PC-9 (cell line): ENCODE data around the gene CTU1. TPM values are rescaled to one million over a fixed set of nuclear protein-coding genes. Genes with fewer than 3 reads are reported as not detected.

Source experiments
- BruUV-seq: library from RNA; stranded (reverse); fragments of 400-500 nt; replicated peaks from 2 replicates; lab custom pipeline; 2021; lab: Mats Ljungman, UMichigan
- CTCF ChIA-PET: fragments of 300-600 bp; sonication (Branson Sonifier 250); formaldehyde crosslinking; loops from one replicate; lab custom pipeline; 2022; ENCODE audit warnings: antibody characterized with exemption; lab: Charles Lee
- POLR2A ChIA-PET: fragments of 300-600 bp; sonication (Branson Sonifier 250); formaldehyde crosslinking; loops from one replicate; lab custom pipeline; 2022; ENCODE audit warnings: antibody characterized with exemption; ENCODE audit not compliant: unreplicated experiment; lab: Charles Lee
- DNase-seq, 2 experiments: peaks; one replicate each; pipeline versions ENCODE4 v3.0.0 to v3.0.0-alpha.2; 2015 to 2022; ENCODE audit warnings: mixed read lengths in 1 of 2
- H2AFZ ChIP-seq: fragments of 200-600 bp; sonication (generic); 2 replicates; pipeline ENCODE4 v1.8.1; 2017; ENCODE audit warnings: antibody characterized with exemption
- H3F3A ChIP-seq: fragments of 200-600 bp; sonication (generic); 2 replicates; pipeline ENCODE4 v1.8.1; 2017; ENCODE audit warnings: antibody characterized with exemption, mild to moderate bottlenecking, low read depth; ENCODE audit not compliant: insufficient read depth
- H3K27ac ChIP-seq: fragments of 200-600 bp; sonication (generic); 2 replicates; pipeline ENCODE4 v1.6.1; 2016; ENCODE audit warnings: mixed run types
- H3K27me3 ChIP-seq: fragments of 200-600 bp; sonication (generic); 2 replicates; pipeline ENCODE4 v1.6.1; 2016; ENCODE audit warnings: low read depth, mixed run types; ENCODE audit not compliant: insufficient read depth
- H3K36me3 ChIP-seq: fragments of 200-600 bp; sonication (generic); 2 replicates; pipeline ENCODE4 v1.6.1; 2016; ENCODE audit warnings: low read depth, mixed run types
- H3K4me1 ChIP-seq: fragments of 200-600 bp; sonication (generic); replicated peaks from 2 replicates; pipeline ENCODE4 v1.6.1; 2016; ENCODE audit warnings: mixed run types; ENCODE audit not compliant: insufficient read depth
- H3K4me2 ChIP-seq: fragments of 200-600 bp; sonication (generic); 2 replicates; pipeline ENCODE4 v1.6.1; 2017; ENCODE audit warnings: mixed run types
- H3K4me3 ChIP-seq: fragments of 200-600 bp; sonication (generic); 2 replicates; pipeline ENCODE4 v1.6.1; 2016; ENCODE audit warnings: mixed run types
- H3K79me2 ChIP-seq: fragments of 200-600 bp; sonication (generic); 2 replicates; pipeline ENCODE4 v1.6.1; 2017; ENCODE audit warnings: low read depth, mixed run types
- H3K9me2 ChIP-seq: fragments of 200-600 bp; sonication (generic); 2 replicates; pipeline ENCODE4 v1.8.1; 2017; ENCODE audit warnings: mild to moderate bottlenecking; ENCODE audit not compliant: insufficient read depth
- H3K9me3 ChIP-seq: fragments of 200-600 bp; sonication (generic); 2 replicates; pipeline ENCODE4 v1.8.1; 2016; ENCODE audit warnings: low read depth; ENCODE audit not compliant: insufficient read depth
- H4K20me1 ChIP-seq: fragments of 200-600 bp; sonication (generic); 2 replicates; pipeline ENCODE4 v1.8.1; 2017; ENCODE audit not compliant: insufficient read depth
- EZH2 ChIP-seq: fragments of 200-600 bp; sonication (generic); IDR thresholded peaks from 2 replicates; pipeline ENCODE4 v1.8.0; 2017; ENCODE audit warnings: antibody characterized with exemption, low read depth
- intact Hi-C: fragments of 100-400 bp; cut with micrococcal nuclease; formaldehyde crosslinking; loops from one replicate; pipeline ENCODE4 v1.10.0; 2022; ENCODE audit not compliant: unreplicated experiment
- total RNA-seq: library from RNA; stranded (reverse); gene quantifications from 2 replicates; pipeline ENCODE4 v1.2.3, GENCODE V29; 2021
- TF ChIP-seq, protein P1 (sequence below): fragments of 200-600 bp; sonication (generic); conservative IDR thresholded peaks from 2 replicates; pipeline ENCODE4 v1.6.1; 2017; ENCODE audit warnings: mixed run types, antibody characterized with exemption, mild to moderate bottlenecking, moderate library complexity

CTU1 gene
- total RNA-seq, 1 experiment from 2014 or later, result 7.2 TPM

DNA sequence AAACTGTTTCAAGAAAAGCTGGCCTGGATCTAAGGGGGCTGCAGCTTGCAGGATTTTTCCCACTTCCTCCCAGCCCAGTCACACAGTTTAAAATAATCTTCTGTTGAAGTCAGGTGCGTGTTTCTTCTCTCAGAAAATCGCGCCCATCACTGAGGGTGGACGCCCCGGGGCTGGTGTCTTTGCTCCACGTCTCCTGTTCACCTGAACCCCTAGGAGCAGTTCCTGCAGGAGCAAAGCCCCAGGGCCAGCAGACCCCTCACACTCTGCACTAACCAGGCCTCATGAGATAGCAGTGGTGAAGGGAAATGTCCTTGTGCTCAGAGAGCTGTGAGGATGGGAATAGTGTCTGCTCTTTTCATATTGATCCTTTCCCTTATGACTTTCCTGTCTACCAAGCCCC lies 33.0 kb upstream of the CTU1 start:
- Histone ChIP-seq H3K4me2 (no peak overlapping the region), H3K79me2 (no peaks in the 10 kb centered on the region), H3K27me3 (peaks cover 100% of the 10 kb centered on the region), H3K9me3 (no peaks in the 10 kb centered on the region), H4K20me1 (no peaks in the 10 kb centered on the region), H3K9me2 (no peaks in the 10 kb centered on the region), H3K36me3 (no peaks in the 10 kb centered on the region), H3K27ac (no peak overlapping the region), H2AFZ (no peak overlapping the region), H3K4me1 (no peaks in the 10 kb centered on the region), H3K4me3 (no peak overlapping the region), H3F3A (no peaks in the 10 kb centered on the region)
- ChIA-PET CTCF (no interaction called here), POLR2A (no interaction called here)
- no peak for DNase-seq
- intact Hi-C loops, result no loop called here
- no peak for TF ChIP-seq EZH2
- TF ChIP-seq, protein P1, sequence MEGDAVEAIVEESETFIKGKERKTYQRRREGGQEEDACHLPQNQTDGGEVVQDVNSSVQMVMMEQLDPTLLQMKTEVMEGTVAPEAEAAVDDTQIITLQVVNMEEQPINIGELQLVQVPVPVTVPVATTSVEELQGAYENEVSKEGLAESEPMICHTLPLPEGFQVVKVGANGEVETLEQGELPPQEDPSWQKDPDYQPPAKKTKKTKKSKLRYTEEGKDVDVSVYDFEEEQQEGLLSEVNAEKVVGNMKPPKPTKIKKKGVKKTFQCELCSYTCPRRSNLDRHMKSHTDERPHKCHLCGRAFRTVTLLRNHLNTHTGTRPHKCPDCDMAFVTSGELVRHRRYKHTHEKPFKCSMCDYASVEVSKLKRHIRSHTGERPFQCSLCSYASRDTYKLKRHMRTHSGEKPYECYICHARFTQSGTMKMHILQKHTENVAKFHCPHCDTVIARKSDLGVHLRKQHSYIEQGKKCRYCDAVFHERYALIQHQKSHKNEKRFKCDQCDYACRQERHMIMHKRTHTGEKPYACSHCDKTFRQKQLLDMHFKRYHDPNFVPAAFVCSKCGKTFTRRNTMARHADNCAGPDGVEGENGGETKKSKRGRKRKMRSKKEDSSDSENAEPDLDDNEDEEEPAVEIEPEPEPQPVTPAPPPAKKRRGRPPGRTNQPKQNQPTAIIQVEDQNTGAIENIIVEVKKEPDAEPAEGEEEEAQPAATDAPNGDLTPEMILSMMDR, result no peak
- BruUV-seq, result no TSS peak

DNA sequence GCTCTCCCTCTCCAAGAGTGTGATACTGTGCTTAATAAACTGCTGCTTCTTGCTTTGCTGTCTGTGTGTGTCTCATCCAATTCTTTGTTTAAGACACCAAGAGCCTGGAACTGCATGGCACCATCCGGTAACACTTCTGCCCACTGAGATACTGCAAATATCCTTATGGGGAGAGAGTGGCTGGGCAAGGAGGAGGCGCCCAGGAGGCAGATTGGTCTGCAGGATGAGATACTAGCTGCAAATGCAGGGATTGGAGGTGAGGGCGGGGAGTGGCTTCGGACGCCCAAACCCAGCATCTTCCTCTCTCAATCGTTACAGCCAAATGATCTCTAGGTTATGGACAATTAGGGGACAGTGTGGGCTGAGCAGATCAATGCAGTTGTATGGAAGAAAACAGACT lies 32.2 kb upstream of the CTU1 start:
- intact Hi-C loops, result no loop called here
- no TSS peak for BruUV-seq
- no peak for TF ChIP-seq EZH2
- TF ChIP-seq, protein P1, result no peak
- ChIA-PET CTCF (no interaction called here), POLR2A (no interaction called here)
- Histone ChIP-seq H3K79me2 (no peaks in the 10 kb centered on the region), H3K9me3 (no peaks in the 10 kb centered on the region; the same call in 1 of the 2 replicates), H3K4me3 (no peak overlapping the region), H4K20me1 (no peaks in the 10 kb centered on the region), H3F3A (no peaks in the 10 kb centered on the region), H3K4me2 (no peak overlapping the region), H2AFZ (no peak overlapping the region), H3K27me3 (peaks cover 100% of the 10 kb centered on the region), H3K27ac (no peak overlapping the region), H3K4me1 (no peaks in the 10 kb centered on the region), H3K36me3 (no peaks in the 10 kb centered on the region), H3K9me2 (no peaks in the 10 kb centered on the region)
- no peak for DNase-seq

DNA sequence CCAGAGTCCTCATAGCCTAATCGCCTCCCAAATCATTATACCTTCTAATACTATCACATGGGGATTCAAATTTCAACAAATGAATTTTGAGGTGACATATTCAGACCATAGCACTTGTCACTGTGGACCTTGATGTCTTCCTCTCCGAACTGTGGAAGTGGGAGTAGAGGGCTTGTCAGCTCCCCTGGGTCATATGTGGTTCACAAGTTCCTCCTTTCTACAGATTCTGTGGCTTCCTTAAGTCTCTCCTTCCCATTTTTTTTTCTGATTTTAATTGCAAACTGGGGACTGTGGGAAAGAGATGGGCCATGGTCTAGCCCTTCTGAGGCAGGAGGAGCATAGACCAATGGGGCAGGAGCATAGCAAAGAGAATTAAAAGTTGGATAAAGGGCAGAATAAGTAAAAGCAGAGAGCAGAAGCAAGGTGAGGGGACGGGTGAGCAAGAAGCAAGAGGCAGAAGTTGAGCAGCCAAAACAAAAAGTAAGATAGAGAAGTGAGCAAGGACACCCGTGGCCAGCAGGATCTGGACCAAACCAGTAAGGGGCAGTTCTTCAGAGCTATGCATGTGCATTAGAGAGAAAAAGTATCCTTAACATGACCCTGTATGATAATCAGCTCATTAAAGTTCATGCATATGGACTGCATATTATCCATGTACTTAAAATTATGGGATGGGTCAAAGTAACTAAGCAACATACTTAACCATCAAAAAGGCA lies 31.2 kb upstream of the CTU1 start:
- intact Hi-C loops, result no loop called here
- Histone ChIP-seq H3K36me3 (no peaks in the 10 kb centered on the region), H3K79me2 (no peaks in the 10 kb centered on the region), H3K4me3 (no peak overlapping the region), H3K4me2 (no peak overlapping the region), H3K27me3 (peaks cover 100% of the 10 kb centered on the region), H3K27ac (no peak overlapping the region), H3K9me2 (no peaks in the 10 kb centered on the region), H2AFZ (no peak overlapping the region), H3F3A (no peaks in the 10 kb centered on the region), H4K20me1 (no peaks in the 10 kb centered on the region), H3K9me3 (peaks cover 8% of the 10 kb centered on the region; the same call in 1 of the 2 replicates), H3K4me1 (no peaks in the 10 kb centered on the region)
- DNase-seq, result no peak
- ChIA-PET POLR2A (no interaction called here), CTCF (no interaction called here)
- no TSS peak for BruUV-seq
- TF ChIP-seq, protein P1, result no peak
- TF ChIP-seq EZH2, result no peak
